Measurements from ENCODE around the gene DLGAP1. TPM values are rescaled to one million over a fixed set of nuclear protein-coding genes. Genes with fewer than 3 reads are reported as not detected.

DLGAP1 gene
- total and polyA plus RNA-seq, 2 of the 4 experiments (the other 2 are of a cell fraction), result under 0.01 to 0.09 TPM

DNA sequence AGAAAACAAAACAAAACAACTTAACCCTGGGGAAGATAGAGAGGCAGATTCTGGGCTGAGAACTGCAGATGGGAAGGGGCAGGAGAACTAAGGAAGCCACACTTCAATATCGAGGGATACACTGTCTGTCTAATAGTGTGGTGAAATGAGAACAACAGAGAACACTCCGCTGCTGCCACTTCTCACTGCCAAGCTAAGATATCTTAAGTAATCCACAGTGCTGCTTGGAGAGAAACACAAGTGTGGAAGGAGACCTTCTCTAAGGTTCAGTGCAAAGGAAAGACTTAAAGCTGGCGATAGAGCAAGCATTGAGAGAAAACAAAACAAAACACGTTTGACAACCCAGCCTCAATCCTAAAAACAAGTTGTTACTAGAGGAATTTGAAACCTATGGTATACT lies 37.4 kb downstream of the DLGAP1 start:
- H2BK15ac ChIP-seq (ENCODE audit: low read depth, low read length), result no peak overlapping the region
- H2AK9ac ChIP-seq (replicated peaks; ENCODE audit: low read depth, low read length, poor library complexity), result no peak overlapping the region
- H3K56ac ChIP-seq (ENCODE audit: extremely low read depth, insufficient read depth, low read length), result no peak overlapping the region
- no peak overlapping the region for H3K4ac ChIP-seq (ENCODE audit: low read depth, low read length)
- H3K23ac ChIP-seq (ENCODE audit: low read depth, low read length), result no peak overlapping the region
- no peak overlapping the region for H2BK20ac ChIP-seq (ENCODE audit: low read depth, low read length)
- H3K9me3 ChIP-seq (ENCODE audit: control insufficient read depth, insufficient read depth, low read length), result peaks cover 2% of the 10 kb centered on the region; the same call in 1 of the 2 replicates
- no peaks in the 10 kb centered on the region for H3K36me3 ChIP-seq (ENCODE audit: control insufficient read depth, insufficient read depth, low read length)
- dilution Hi-C loops (cut with HindIII; ENCODE audit: low sequenced_read_pairs, unreplicated experiment), result no loop called here
- H3K14ac ChIP-seq (replicated peaks; ENCODE audit: low read depth, low read length), result no peak overlapping the region
- ChIA-PET CTCF (no interaction called here), POLR2A (ENCODE audit: unreplicated experiment) (no interaction called here)
- no peak overlapping the region for H2BK120ac ChIP-seq (ENCODE audit: low read depth, low read length)
- no peak overlapping the region for H3K4me2 ChIP-seq (ENCODE audit: low read depth, low read length)
- ATAC-seq (ENCODE audit: low read depth) (no peak), DNase-seq (no peak)
- no peak overlapping the region for H4K8ac ChIP-seq (ENCODE audit: low read depth in 2 of 2, low read length in 2 of 2)
- no peak overlapping the region for H3K4me3 ChIP-seq (ENCODE audit: insufficient read depth, low read depth, low read length)
- no peaks in the 10 kb centered on the region for H3K9me1 ChIP-seq (ENCODE audit: insufficient read depth, low read length)
- no peak overlapping the region for H3K27ac ChIP-seq (ENCODE audit: insufficient read depth, low read length)
- no peak overlapping the region for H3K9ac ChIP-seq (ENCODE audit: low read depth, low read length)
- no TSS peak for BruUV-seq (replicated peaks)
- TF ChIP-seq MAFK (IDR thresholded peaks at IDR 0.05; ENCODE audit: low read depth, low read length), result no peak
- TF ChIP-seq, protein P1, sequence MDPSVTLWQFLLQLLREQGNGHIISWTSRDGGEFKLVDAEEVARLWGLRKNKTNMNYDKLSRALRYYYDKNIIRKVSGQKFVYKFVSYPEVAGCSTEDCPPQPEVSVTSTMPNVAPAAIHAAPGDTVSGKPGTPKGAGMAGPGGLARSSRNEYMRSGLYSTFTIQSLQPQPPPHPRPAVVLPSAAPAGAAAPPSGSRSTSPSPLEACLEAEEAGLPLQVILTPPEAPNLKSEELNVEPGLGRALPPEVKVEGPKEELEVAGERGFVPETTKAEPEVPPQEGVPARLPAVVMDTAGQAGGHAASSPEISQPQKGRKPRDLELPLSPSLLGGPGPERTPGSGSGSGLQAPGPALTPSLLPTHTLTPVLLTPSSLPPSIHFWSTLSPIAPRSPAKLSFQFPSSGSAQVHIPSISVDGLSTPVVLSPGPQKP (IDR thresholded peaks at IDR 0.05; ENCODE audit: borderline replicate concordance, low read depth, low read length), result no peak
- no peak for TF ChIP-seq SMC3 (IDR thresholded peaks at IDR 0.05; ENCODE audit: low read depth, low read length)
- no peak for TF ChIP-seq RFX5 (IDR thresholded peaks at IDR 0.05; ENCODE audit: low read depth, low read length)
- TF ChIP-seq, protein P2, sequence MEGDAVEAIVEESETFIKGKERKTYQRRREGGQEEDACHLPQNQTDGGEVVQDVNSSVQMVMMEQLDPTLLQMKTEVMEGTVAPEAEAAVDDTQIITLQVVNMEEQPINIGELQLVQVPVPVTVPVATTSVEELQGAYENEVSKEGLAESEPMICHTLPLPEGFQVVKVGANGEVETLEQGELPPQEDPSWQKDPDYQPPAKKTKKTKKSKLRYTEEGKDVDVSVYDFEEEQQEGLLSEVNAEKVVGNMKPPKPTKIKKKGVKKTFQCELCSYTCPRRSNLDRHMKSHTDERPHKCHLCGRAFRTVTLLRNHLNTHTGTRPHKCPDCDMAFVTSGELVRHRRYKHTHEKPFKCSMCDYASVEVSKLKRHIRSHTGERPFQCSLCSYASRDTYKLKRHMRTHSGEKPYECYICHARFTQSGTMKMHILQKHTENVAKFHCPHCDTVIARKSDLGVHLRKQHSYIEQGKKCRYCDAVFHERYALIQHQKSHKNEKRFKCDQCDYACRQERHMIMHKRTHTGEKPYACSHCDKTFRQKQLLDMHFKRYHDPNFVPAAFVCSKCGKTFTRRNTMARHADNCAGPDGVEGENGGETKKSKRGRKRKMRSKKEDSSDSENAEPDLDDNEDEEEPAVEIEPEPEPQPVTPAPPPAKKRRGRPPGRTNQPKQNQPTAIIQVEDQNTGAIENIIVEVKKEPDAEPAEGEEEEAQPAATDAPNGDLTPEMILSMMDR (conservative IDR thresholded peaks at IDR 0.05; ENCODE audit: low read depth, low read length), result no peak
- TF ChIP-seq NFE2L2 (IDR thresholded peaks at IDR 0.05; ENCODE audit: low read depth, low read length), result no peak
- no peak for TF ChIP-seq CEBPB (IDR thresholded peaks at IDR 0.05; ENCODE audit: low read depth, low read length)
- TF ChIP-seq, protein P3, sequence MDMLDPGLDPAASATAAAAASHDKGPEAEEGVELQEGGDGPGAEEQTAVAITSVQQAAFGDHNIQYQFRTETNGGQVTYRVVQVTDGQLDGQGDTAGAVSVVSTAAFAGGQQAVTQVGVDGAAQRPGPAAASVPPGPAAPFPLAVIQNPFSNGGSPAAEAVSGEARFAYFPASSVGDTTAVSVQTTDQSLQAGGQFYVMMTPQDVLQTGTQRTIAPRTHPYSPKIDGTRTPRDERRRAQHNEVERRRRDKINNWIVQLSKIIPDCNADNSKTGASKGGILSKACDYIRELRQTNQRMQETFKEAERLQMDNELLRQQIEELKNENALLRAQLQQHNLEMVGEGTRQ (IDR thresholded peaks at IDR 0.05; ENCODE audit: low read depth, low read length), result no peak
- no peaks in the 10 kb centered on the region for H4K20me1 ChIP-seq (ENCODE audit: insufficient read depth, low read length)
- H3K27me3 ChIP-seq (ENCODE audit: control insufficient read depth, insufficient read depth, low read length), result no peaks in the 10 kb centered on the region
- intact Hi-C loops (cut with micrococcal nuclease), result no loop called here
- no CpG with 5 or more reads among the region's 4 CpGs for WGBS, 2 experiments (ENCODE audit: extremely low coverage in 2 of 2, insufficient read length in 1 of 2)
- no peak overlapping the region for H2BK5ac ChIP-seq (ENCODE audit: low read depth, low read length, poor library complexity, severe bottlenecking)
- in situ Hi-C loops (cut with MboI; ENCODE audit: low sequenced_read_pairs), result no loop called here
- H2AK5ac ChIP-seq (ENCODE audit: low read depth, low read length), result no peak overlapping the region
- H4K5ac ChIP-seq (ENCODE audit: low read depth, low read length), result no peak overlapping the region
- H3K18ac ChIP-seq (ENCODE audit: low read depth, low read length), result no peak overlapping the region
- H3K4me1 ChIP-seq (ENCODE audit: control insufficient read depth, insufficient read depth, low read length), result no peaks in the 10 kb centered on the region
- no peaks in the 10 kb centered on the region for H3K79me1 ChIP-seq (ENCODE audit: low read depth in 1 of 2, low read length in 2 of 2)
- H2AFZ ChIP-seq (replicated peaks; ENCODE audit: low read length, poor library complexity), result no peak overlapping the region
- no peak overlapping the region for H4K91ac ChIP-seq (ENCODE audit: insufficient read depth, low read depth, low read length)
